ENCODE results near the gene NUP214.

GRCh38 chr9:131188976-131189375, 63.6 kb downstream of the NUP214 start:
- TF ChIP-seq POLR2A (IDR thresholded peaks at IDR 0.05; ENCODE audit: low read depth, low read length): no peak
- TF ChIP-seq POLR2AphosphoS5 (IDR thresholded peaks at IDR 0.05; ENCODE audit: low read depth, low read length): no peak
